Measurements from ENCODE around the gene AKT3. TPM values are rescaled to one million over a fixed set of nuclear protein-coding genes. Genes with fewer than 3 reads are reported as not detected.

The AKT3 gene
- total RNA-seq, 2 donors from 2014 or later: 13.6 to 31.2 TPM

- no peaks in the 10 kb centered on the region for H3K27me3 ChIP-seq
- TF ChIP-seq CTCF (IDR thresholded peaks at IDR 0.05): no peak
- peaks cover 4% of the 10 kb centered on the region for H3K36me3 ChIP-seq
- no peaks in the 10 kb centered on the region for H3K9me3 ChIP-seq
- DNase-seq (ENCODE audit: low spot score): no peak
- no peak overlapping the region for H3K4me3 ChIP-seq
- H3K27ac ChIP-seq: no peak overlapping the region
- no peaks in the 10 kb centered on the region for H3K4me1 ChIP-seq
These were observed 300.9 kb downstream of the AKT3 start for GRCh38 chr1:243549108-243549507.

GRCh38 chr1:243548516-243548915 lies 301.5 kb downstream of the AKT3 start:
- Histone ChIP-seq H3K36me3 (peaks cover 4% of the 10 kb centered on the region), H3K9me3 (no peaks in the 10 kb centered on the region), H3K4me1 (no peaks in the 10 kb centered on the region), H3K4me3 (no peak overlapping the region), H3K27ac (no peak overlapping the region), H3K27me3 (no peaks in the 10 kb centered on the region)
- no peak for DNase-seq (ENCODE audit: low spot score)
- TF ChIP-seq CTCF (IDR thresholded peaks at IDR 0.05): no peak

DNA sequence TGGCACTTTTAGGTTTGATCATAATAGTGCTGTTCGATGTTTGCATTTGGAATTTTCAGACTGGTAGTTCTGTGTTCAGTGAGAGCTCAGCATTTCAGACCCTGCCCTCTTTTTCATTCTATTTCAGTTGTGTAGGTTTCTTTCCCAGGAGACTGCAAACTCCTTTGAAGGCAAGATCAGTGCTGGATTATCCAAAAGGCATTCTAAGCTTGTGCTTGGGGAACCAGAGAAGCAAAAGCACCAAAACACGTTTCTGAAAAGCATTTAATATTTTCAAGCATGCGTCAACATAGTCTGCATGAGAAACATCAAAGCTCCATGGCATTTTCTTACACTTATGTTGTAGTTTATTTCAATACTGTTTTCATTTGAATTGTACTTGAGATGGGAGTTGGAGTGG lies 302.2 kb downstream of the AKT3 start:
- H3K9me3 ChIP-seq: no peaks in the 10 kb centered on the region
- H3K27ac ChIP-seq: no peak overlapping the region
- DNase-seq (ENCODE audit: low spot score): no peak
- H3K4me3 ChIP-seq: no peak overlapping the region
- no peaks in the 10 kb centered on the region for H3K27me3 ChIP-seq
- peaks cover 4% of the 10 kb centered on the region for H3K36me3 ChIP-seq
- TF ChIP-seq CTCF (IDR thresholded peaks at IDR 0.05): no peak
- no peaks in the 10 kb centered on the region for H3K4me1 ChIP-seq

- Histone ChIP-seq H3K9me3 (no peaks in the 10 kb centered on the region), H3K4me3 (no peak overlapping the region), H3K4me1 (no peaks in the 10 kb centered on the region), H3K27me3 (no peaks in the 10 kb centered on the region), H3K36me3 (peaks cover 4% of the 10 kb centered on the region), H3K27ac (no peak overlapping the region)
- no peak for TF ChIP-seq CTCF (IDR thresholded peaks at IDR 0.05)
- DNase-seq (ENCODE audit: low spot score): no peak
These were observed 303.6 kb downstream of the AKT3 start for GRCh38 chr1:243546457-243546856.

GRCh38 chr1:243543501-243543900 lies 306.5 kb downstream of the AKT3 start:
- no peaks in the 10 kb centered on the region for H3K27me3 ChIP-seq
- no peak for DNase-seq (ENCODE audit: low spot score)
- no peak overlapping the region for H3K4me3 ChIP-seq
- peaks cover 4% of the 10 kb centered on the region for H3K36me3 ChIP-seq
- no peaks in the 10 kb centered on the region for H3K9me3 ChIP-seq
- TF ChIP-seq CTCF (IDR thresholded peaks at IDR 0.05): no peak
- no peak overlapping the region for H3K27ac ChIP-seq
- no peaks in the 10 kb centered on the region for H3K4me1 ChIP-seq

DNA sequence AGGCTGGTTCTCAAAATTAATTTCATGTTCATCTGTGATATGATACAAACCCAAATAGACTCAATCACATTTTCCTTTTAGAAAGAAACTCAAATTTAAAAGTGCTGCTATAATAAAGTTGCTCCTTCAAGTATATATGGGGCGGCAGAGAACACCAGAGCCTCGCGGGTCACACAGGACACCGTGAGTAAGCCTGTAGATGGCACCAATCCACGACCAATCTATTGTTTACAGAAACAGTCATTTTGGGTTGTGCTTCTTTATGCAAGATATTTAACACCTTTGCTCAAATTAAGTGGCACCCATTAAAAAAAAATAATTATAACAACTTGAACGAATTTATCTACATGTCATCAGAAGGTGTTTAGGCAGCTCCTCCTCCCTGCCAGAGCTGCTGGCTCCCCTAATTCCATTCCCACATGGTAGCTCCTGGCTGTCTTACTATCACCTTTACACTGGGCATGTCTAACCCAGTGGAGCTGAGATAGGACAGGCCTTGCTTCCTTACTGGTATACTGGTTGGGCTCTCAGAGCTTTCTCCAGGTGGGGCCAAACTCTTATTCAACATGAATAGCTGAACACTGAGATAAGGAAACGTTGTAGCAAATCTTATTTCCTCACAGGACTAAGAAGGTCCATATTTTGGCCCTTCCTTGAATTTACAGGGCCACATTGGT lies 307.2 kb downstream of the AKT3 start:
- no peak for TF ChIP-seq CTCF (IDR thresholded peaks at IDR 0.05)

More for the DNA sequence above, 307.2 kb downstream of the AKT3 start:
- Histone ChIP-seq H3K9me3 (no peaks in the 10 kb centered on the region), H3K4me3 (no peak overlapping the region), H3K4me1 (no peaks in the 10 kb centered on the region), H3K27ac (no peak overlapping the region), H3K27me3 (no peaks in the 10 kb centered on the region), H3K36me3 (peaks cover 3% of the 10 kb centered on the region)
- no peak for DNase-seq (ENCODE audit: low spot score)

Measured in right atrium auricular region (tissue), 2 donors.